NCI-H1417 (cell line): ENCODE measurements around the gene PDE4B.
"Not testable (repeated sequence)": the region's sequence is repeated elsewhere in the genome, so short reads cannot be mapped to it uniquely, and the experiment has no call there.

Experiments used
- DNase-seq, 3 experiments: peaks; one replicate each; lab custom pipeline; 2025; lab: John Stamatoyannopoulos, UW

Gene PDE4B

GRCh38 chr1:66312271-66312990, 519.7 kb downstream of the PDE4B start:
- no peak for DNase-seq

- DNase-seq, result no peak
These were observed 520.7 kb downstream of the PDE4B start for GRCh38 chr1:66313429-66313828.

- no peak for DNase-seq
These were observed 523.0 kb downstream of the PDE4B start for GRCh38 chr1:66315671-66316070.

- no peak for DNase-seq
These were observed 524.0 kb downstream of the PDE4B start for GRCh38 chr1:66316464-66317247.

- no peak for DNase-seq
These were observed 524.5 kb downstream of the PDE4B start for GRCh38 chr1:66317248-66317515.

- no peak for DNase-seq
These were observed 527.5 kb downstream of the PDE4B start for GRCh38 chr1:66320231-66320630.

GRCh38 chr1:66322462-66322861, 529.8 kb downstream of the PDE4B start:
- not testable (repeated sequence) for DNase-seq

GRCh38 chr1:66323958-66324625, 531.4 kb downstream of the PDE4B start:
- no peak for DNase-seq

GRCh38 chr1:66325594-66326380, 533.1 kb downstream of the PDE4B start:
- DNase-seq, result no peak

GRCh38 chr1:66326867-66327266, 534.2 kb downstream of the PDE4B start:
- DNase-seq, result no peak

- no peak for DNase-seq
These were observed 534.9 kb downstream of the PDE4B start for GRCh38 chr1:66327588-66327987.

- DNase-seq, result no peak
These were observed 536.2 kb downstream of the PDE4B start for GRCh38 chr1:66328896-66329295.

- no peak for DNase-seq
These were observed 538.0 kb downstream of the PDE4B start for GRCh38 chr1:66330722-66331141.

GRCh38 chr1:66331658-66332547, 539.2 kb downstream of the PDE4B start:
- peak in 1 of 3 experiments; percentile 6 for DNase-seq

GRCh38 chr1:66332548-66332901, 539.8 kb downstream of the PDE4B start:
- DNase-seq, result no peak

GRCh38 chr1:66333466-66334199, 540.9 kb downstream of the PDE4B start:
- DNase-seq, result peak in 1 of 3 experiments; percentile 29

- DNase-seq, result no peak
These were observed 541.6 kb downstream of the PDE4B start for GRCh38 chr1:66334318-66334717.

- DNase-seq, result no peak
These were observed 542.4 kb downstream of the PDE4B start for GRCh38 chr1:66335125-66335524.

GRCh38 chr1:66335859-66336640, 543.4 kb downstream of the PDE4B start:
- no peak for DNase-seq

- DNase-seq, result no peak
These were observed 543.9 kb downstream of the PDE4B start for GRCh38 chr1:66336641-66336990.
